ENCODE data around the gene UTF1. TPM values are rescaled to one million over a fixed set of nuclear protein-coding genes. Genes with fewer than 3 reads are reported as not detected.

UTF1 gene
- total and polyA plus RNA-seq, 11 donors, result not detected

GRCh38 chr10:133274751-133275683 lies 45.0 kb downstream of the UTF1 start:
- DNase-seq (peak in 2 of 5 donors; percentile 39 to 53), ATAC-seq (no peak)
- Histone ChIP-seq H3K9me3 (no peaks in the 10 kb centered on the region), H3K27ac (peak overlapping the region in 1 of 12 donors; percentile 79), H3K4me3 (peak overlapping the region in 3 of 12 donors; percentile 4 to 63 (median 38)), H3K27me3 (peaks cover 0 to 31% (median 20%) of the 10 kb centered on the region in 9 donors), H3K4me1 (peaks cover 0 to 57% (median 8%) of the 10 kb centered on the region in 12 donors), H3K36me3 (peaks cover 0 to 24% (median 10%) of the 10 kb centered on the region in 9 donors)
- intact Hi-C loops (cut with DNase I), result no loop called here
- no peak for TF ChIP-seq POLR2A (IDR thresholded peaks at IDR 0.05)
- no peak for TF ChIP-seq CTCF (IDR thresholded peaks at IDR 0.05)
- WGBS, 4 donors, result 35 to 49% (median 41%) methylated on average over 11 to 26 of the region's 26 CpGs

GRCh38 chr10:133275684-133276092 lies 45.7 kb downstream of the UTF1 start:
- intact Hi-C loops (cut with DNase I), result no loop called here
- peak overlapping the region in 5 of 12 donors; percentile 2 to 63 (median 38) for H3K4me3 ChIP-seq

GRCh38 chr10:133276100-133276434 lies 46.0 kb downstream of the UTF1 start:
- Histone ChIP-seq H3K27me3 (peaks cover 0 to 31% (median 20%) of the 10 kb centered on the region in 9 donors), H3K27ac (peak overlapping the region in 1 of 12 donors; percentile 79), H3K9me3 (no peaks in the 10 kb centered on the region), H3K36me3 (peaks cover 0 to 29% (median 14%) of the 10 kb centered on the region in 9 donors), H3K4me3 (peak overlapping the region in 6 of 12 donors; percentile 2 to 63 (median 34)), H3K4me1 (peaks cover 0 to 62% (median 8%) of the 10 kb centered on the region in 12 donors)
- DNase-seq (no peak), ATAC-seq (no peak)
- WGBS, 4 donors, result 33 to 55% (median 41%) methylated on average over 6 of the region's 6 CpGs
- no peak for TF ChIP-seq POLR2A (IDR thresholded peaks at IDR 0.05)
- no peak for TF ChIP-seq CTCF (IDR thresholded peaks at IDR 0.05)
- intact Hi-C loops (cut with DNase I), result no loop called here

More at GRCh38 chr10:133275684-133276092, 45.7 kb downstream of the UTF1 start:
- Histone ChIP-seq H3K36me3 (peaks cover 0 to 28% (median 13%) of the 10 kb centered on the region in 9 donors), H3K27ac (peak overlapping the region in 1 of 12 donors; percentile 79), H3K9me3 (no peaks in the 10 kb centered on the region), H3K4me1 (peaks cover 0 to 62% (median 8%) of the 10 kb centered on the region in 12 donors), H3K27me3 (peaks cover 0 to 31% (median 20%) of the 10 kb centered on the region in 9 donors)
- no peak for TF ChIP-seq POLR2A (IDR thresholded peaks at IDR 0.05)
- no peak for TF ChIP-seq CTCF (IDR thresholded peaks at IDR 0.05)
- no peak for DNase-seq
- no peak for ATAC-seq
- 38 to 49% (median 43%) methylated on average over 11 to 12 of the region's 12 CpGs for WGBS, 4 donors
